HEK293T (cell line): ENCODE measurements around the gene COL9A3.

Source experiments
- BHLHE40 ChIP-seq: fragments of 450-650 bp; IDR thresholded peaks from 2 replicates; pipeline ENCODE4 v1.6.1; 2016; ENCODE audit warnings: mild to moderate bottlenecking, moderate library complexity, borderline replicate concordance
- ELF4 ChIP-seq: fragments of 450-650 bp; IDR thresholded peaks from 2 replicates; pipeline ENCODE4 v1.6.1; 2017; ENCODE audit warnings: antibody characterized with exemption
- FOXA1 ChIP-seq: fragments of 450-650 bp; IDR thresholded peaks from 2 replicates; pipeline ENCODE4 v1.6.1; 2016; ENCODE audit warnings: mild to moderate bottlenecking
- FOXK2 ChIP-seq: fragments of 450-650 bp; IDR thresholded peaks from 2 replicates; pipeline ENCODE4 v1.6.1; 2016; ENCODE audit warnings: mild to moderate bottlenecking
- FOXM1 ChIP-seq: fragments of 450-650 bp; IDR thresholded peaks from 2 replicates; pipeline ENCODE4 v1.6.1; 2017; ENCODE audit warnings: mild to moderate bottlenecking, borderline replicate concordance
- NFRKB ChIP-seq: fragments of 450-650 bp; IDR thresholded peaks from 2 replicates; pipeline ENCODE4 v1.6.1; 2016; ENCODE audit warnings: mild to moderate bottlenecking, moderate library complexity
- PKNOX1 ChIP-seq: fragments of 450-650 bp; IDR thresholded peaks from 2 replicates; pipeline ENCODE4 v1.6.1; 2016
- SP1 ChIP-seq: fragments of 450-650 bp; IDR thresholded peaks from 2 replicates; pipeline ENCODE4 v1.6.1; 2017
- SUZ12 ChIP-seq: fragments of 450-650 bp; IDR thresholded peaks from 2 replicates; pipeline ENCODE4 v1.6.1; 2016; ENCODE audit warnings: mild to moderate bottlenecking
- TARDBP ChIP-seq: fragments of 450-650 bp; IDR thresholded peaks from 2 replicates; pipeline ENCODE4 v1.6.1; 2016

DNA sequence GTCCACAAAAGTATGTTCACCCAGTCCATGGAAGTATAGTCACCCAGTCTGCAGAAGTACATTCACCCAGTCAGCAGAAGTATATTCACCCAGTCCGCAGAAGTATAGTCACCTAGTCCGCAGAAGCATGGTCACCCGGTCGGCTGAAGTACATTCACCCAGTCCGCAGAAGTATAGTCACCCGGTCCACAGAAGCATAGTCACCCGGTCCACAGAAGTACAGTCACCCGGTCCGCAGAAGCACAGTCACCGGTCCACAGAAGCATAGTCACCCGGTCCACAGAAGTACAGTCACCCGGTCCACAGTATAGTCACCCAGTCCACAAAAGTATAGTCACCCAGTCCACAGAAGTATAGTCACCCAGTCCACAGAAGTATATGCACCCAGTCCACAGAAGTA lies 36.0 kb downstream of the COL9A3 start:
- TF ChIP-seq ELF4: no peak
- TF ChIP-seq PKNOX1: no peak
- TF ChIP-seq BHLHE40: no peak
- TF ChIP-seq FOXA1: no peak
- TF ChIP-seq SUZ12: no peak
- TF ChIP-seq TARDBP: no peak
- no peak for TF ChIP-seq FOXM1
- TF ChIP-seq SP1: no peak
- TF ChIP-seq NFRKB: no peak
- TF ChIP-seq FOXK2: no peak
